Tibial nerve (tissue), 4 donors: ENCODE measurements around the gene KIAA1191.

Experiments used
- EP300 ChIP-seq, 2 donors: sonication (generic); formaldehyde crosslinking; IDR thresholded peaks; one replicate each; pipeline ENCODE4 v1.6.1; 2017; ENCODE audit warnings: antibody characterized with exemption in 2 of 2, mild to moderate bottlenecking in 1 of 2
- POLR2A ChIP-seq, 2 donors: fragments of 450-650 bp; IDR thresholded peaks; one replicate each; pipeline ENCODE4 v1.6.1; 2017; ENCODE audit warnings: antibody characterized with exemption in 2 of 2, mild to moderate bottlenecking in 2 of 2, moderate library complexity in 2 of 2
- TF ChIP-seq, protein P1 (sequence below), 5 experiments: fragments of 200-600 bp in 3 of 5; fragments of 450-650 bp in 2 of 5; sonication (generic) in 3 of 5; IDR thresholded peaks; one replicate each; pipeline ENCODE4 v1.5.1; 2016 to 2019; ENCODE audit warnings: antibody characterized with exemption in 5 of 5, mild to moderate bottlenecking in 3 of 5, moderate library complexity in 2 of 5

DNA sequence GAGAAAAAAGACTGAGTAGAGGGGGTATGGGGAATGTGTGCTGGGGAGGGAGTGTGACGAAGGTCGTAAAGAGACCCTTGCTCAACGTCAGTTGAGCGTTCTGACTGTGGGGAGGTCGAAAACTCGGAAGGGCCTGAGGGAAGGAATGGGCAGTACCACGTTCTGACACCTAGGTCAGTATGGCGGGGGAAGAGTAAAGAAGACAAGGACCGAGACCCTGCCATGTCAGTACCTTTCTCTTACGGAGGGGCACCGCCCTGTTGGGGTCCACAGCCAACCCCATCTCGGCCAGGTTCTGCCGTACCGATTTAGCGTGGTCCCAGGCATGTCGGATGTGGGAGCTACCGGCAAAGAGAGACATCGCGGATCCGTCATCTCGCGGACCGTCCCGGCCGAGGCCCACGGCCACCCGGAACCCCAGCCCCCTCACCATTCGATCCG, 26.5 kb upstream of the KIAA1191 start:
- TF ChIP-seq, protein P1, sequence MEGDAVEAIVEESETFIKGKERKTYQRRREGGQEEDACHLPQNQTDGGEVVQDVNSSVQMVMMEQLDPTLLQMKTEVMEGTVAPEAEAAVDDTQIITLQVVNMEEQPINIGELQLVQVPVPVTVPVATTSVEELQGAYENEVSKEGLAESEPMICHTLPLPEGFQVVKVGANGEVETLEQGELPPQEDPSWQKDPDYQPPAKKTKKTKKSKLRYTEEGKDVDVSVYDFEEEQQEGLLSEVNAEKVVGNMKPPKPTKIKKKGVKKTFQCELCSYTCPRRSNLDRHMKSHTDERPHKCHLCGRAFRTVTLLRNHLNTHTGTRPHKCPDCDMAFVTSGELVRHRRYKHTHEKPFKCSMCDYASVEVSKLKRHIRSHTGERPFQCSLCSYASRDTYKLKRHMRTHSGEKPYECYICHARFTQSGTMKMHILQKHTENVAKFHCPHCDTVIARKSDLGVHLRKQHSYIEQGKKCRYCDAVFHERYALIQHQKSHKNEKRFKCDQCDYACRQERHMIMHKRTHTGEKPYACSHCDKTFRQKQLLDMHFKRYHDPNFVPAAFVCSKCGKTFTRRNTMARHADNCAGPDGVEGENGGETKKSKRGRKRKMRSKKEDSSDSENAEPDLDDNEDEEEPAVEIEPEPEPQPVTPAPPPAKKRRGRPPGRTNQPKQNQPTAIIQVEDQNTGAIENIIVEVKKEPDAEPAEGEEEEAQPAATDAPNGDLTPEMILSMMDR (IDR thresholded peaks at IDR 0.05) = no peak
- TF ChIP-seq POLR2A (IDR thresholded peaks at IDR 0.05) (no peak), EP300 (IDR thresholded peaks at IDR 0.05) (no peak)
